H1 (cell line): ENCODE data around the gene FBN1. TPM values are rescaled to one million over a fixed set of nuclear protein-coding genes. Genes with fewer than 3 reads are reported as not detected.

Experiments
- BCL11A ChIP-seq, 2 experiments: IDR thresholded peaks; one replicate each; pipeline ENCODE4 v1.6.1; 2011; ENCODE audit warnings: low read depth in 2 of 2, low read length in 2 of 2, mild to moderate bottlenecking in 2 of 2
- polyA plus RNA-seq, 7 experiments: library from polyadenylated mRNA; depleted of rRNA in 3 of 7; stranded (reverse) in 5 of 7; unstranded in 2 of 7; fragments of >200 nt in 5 of 7; fragments of 200-250 nt in 2 of 7; gene quantifications; 1 replicate in 5 of 7; 2 replicates in 1 of 7; 4 replicates in 1 of 7; pipeline versions ENCODE4 v1.2.1 to v1.2.3, GENCODE V29; 2011 to 2013; ENCODE audit warnings: missing spikeins in 2 of 7, mixed read lengths in 2 of 7
- total RNA-seq: library from RNA; stranded (reverse); fragmentation: NEBNext Ultra II Directional; extraction: Animal tissue kit (Norgen Biotek cat#: 25700); gene quantifications from 2 replicates; pipeline ENCODE4 v1.2.1, GENCODE V29; 2021
- TF ChIP-seq, protein P1 (sequence below): fragments of 300-600 bp; sonication (generic); IDR thresholded peaks from 2 replicates; pipeline ENCODE4 v1.7.1; 2012; ENCODE audit warnings: low read length, moderate library complexity, mild to moderate bottlenecking, inconsistent platforms; ENCODE audit not compliant: insufficient replicate concordance
- TF ChIP-seq, protein P2 (sequence below), 3 experiments: IDR thresholded peaks; 1 replicate in 2 of 3; 2 replicates in 1 of 3; pipeline versions ENCODE4 v1.5.1 to v1.6.1; 2011; ENCODE audit warnings: low read length in 3 of 3, mild to moderate bottlenecking in 3 of 3, inconsistent platforms in 2 of 3, low read depth in 1 of 3, moderate library complexity in 1 of 3; ENCODE audit not compliant: insufficient read depth in 1 of 3; ENCODE audit errors: control extremely low read depth in 1 of 3

FBN1 gene
- total and polyA plus RNA-seq, 2 of the 8 experiments (the other 6 are each of a cell fraction or from before 2014, with no cell fraction given), result 3.0 to 4.0 TPM

DNA sequence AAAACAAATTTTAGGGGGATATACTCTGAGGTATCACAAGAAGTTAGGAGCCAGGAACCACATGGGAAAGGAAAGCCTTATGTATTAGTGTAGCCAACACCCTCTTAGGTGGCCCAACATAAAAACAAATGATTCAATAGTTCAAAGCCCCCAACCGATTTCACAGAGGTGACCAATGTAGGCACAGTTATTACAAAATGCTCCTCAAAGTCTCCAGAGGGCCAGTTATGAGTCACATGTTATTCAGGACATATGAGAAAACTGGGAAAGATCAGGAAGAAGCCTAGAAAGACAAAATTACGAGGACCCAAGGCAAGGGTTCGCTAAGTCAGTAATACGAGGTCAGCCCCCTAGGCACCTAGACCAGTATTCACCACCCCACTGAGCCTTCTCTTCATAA, 29.9 kb upstream of the FBN1 start (continued):
- TF ChIP-seq, protein P1, sequence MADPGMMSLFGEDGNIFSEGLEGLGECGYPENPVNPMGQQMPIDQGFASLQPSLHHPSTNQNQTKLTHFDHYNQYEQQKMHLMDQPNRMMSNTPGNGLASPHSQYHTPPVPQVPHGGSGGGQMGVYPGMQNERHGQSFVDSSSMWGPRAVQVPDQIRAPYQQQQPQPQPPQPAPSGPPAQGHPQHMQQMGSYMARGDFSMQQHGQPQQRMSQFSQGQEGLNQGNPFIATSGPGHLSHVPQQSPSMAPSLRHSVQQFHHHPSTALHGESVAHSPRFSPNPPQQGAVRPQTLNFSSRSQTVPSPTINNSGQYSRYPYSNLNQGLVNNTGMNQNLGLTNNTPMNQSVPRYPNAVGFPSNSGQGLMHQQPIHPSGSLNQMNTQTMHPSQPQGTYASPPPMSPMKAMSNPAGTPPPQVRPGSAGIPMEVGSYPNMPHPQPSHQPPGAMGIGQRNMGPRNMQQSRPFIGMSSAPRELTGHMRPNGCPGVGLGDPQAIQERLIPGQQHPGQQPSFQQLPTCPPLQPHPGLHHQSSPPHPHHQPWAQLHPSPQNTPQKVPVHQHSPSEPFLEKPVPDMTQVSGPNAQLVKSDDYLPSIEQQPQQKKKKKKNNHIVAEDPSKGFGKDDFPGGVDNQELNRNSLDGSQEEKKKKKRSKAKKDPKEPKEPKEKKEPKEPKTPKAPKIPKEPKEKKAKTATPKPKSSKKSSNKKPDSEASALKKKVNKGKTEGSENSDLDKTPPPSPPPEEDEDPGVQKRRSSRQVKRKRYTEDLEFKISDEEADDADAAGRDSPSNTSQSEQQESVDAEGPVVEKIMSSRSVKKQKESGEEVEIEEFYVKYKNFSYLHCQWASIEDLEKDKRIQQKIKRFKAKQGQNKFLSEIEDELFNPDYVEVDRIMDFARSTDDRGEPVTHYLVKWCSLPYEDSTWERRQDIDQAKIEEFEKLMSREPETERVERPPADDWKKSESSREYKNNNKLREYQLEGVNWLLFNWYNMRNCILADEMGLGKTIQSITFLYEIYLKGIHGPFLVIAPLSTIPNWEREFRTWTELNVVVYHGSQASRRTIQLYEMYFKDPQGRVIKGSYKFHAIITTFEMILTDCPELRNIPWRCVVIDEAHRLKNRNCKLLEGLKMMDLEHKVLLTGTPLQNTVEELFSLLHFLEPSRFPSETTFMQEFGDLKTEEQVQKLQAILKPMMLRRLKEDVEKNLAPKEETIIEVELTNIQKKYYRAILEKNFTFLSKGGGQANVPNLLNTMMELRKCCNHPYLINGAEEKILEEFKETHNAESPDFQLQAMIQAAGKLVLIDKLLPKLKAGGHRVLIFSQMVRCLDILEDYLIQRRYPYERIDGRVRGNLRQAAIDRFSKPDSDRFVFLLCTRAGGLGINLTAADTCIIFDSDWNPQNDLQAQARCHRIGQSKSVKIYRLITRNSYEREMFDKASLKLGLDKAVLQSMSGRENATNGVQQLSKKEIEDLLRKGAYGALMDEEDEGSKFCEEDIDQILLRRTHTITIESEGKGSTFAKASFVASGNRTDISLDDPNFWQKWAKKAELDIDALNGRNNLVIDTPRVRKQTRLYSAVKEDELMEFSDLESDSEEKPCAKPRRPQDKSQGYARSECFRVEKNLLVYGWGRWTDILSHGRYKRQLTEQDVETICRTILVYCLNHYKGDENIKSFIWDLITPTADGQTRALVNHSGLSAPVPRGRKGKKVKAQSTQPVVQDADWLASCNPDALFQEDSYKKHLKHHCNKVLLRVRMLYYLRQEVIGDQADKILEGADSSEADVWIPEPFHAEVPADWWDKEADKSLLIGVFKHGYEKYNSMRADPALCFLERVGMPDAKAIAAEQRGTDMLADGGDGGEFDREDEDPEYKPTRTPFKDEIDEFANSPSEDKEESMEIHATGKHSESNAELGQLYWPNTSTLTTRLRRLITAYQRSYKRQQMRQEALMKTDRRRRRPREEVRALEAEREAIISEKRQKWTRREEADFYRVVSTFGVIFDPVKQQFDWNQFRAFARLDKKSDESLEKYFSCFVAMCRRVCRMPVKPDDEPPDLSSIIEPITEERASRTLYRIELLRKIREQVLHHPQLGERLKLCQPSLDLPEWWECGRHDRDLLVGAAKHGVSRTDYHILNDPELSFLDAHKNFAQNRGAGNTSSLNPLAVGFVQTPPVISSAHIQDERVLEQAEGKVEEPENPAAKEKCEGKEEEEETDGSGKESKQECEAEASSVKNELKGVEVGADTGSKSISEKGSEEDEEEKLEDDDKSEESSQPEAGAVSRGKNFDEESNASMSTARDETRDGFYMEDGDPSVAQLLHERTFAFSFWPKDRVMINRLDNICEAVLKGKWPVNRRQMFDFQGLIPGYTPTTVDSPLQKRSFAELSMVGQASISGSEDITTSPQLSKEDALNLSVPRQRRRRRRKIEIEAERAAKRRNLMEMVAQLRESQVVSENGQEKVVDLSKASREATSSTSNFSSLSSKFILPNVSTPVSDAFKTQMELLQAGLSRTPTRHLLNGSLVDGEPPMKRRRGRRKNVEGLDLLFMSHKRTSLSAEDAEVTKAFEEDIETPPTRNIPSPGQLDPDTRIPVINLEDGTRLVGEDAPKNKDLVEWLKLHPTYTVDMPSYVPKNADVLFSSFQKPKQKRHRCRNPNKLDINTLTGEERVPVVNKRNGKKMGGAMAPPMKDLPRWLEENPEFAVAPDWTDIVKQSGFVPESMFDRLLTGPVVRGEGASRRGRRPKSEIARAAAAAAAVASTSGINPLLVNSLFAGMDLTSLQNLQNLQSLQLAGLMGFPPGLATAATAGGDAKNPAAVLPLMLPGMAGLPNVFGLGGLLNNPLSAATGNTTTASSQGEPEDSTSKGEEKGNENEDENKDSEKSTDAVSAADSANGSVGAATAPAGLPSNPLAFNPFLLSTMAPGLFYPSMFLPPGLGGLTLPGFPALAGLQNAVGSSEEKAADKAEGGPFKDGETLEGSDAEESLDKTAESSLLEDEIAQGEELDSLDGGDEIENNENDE, result no peak
- TF ChIP-seq, protein P2, sequence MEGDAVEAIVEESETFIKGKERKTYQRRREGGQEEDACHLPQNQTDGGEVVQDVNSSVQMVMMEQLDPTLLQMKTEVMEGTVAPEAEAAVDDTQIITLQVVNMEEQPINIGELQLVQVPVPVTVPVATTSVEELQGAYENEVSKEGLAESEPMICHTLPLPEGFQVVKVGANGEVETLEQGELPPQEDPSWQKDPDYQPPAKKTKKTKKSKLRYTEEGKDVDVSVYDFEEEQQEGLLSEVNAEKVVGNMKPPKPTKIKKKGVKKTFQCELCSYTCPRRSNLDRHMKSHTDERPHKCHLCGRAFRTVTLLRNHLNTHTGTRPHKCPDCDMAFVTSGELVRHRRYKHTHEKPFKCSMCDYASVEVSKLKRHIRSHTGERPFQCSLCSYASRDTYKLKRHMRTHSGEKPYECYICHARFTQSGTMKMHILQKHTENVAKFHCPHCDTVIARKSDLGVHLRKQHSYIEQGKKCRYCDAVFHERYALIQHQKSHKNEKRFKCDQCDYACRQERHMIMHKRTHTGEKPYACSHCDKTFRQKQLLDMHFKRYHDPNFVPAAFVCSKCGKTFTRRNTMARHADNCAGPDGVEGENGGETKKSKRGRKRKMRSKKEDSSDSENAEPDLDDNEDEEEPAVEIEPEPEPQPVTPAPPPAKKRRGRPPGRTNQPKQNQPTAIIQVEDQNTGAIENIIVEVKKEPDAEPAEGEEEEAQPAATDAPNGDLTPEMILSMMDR (IDR thresholded peaks at IDR 0.05; ENCODE audit: control extremely low read depth in 1 of 3, insufficient read depth in 1 of 3, low read depth in 1 of 3, low read length in 3 of 3), result no peak
- no peak for TF ChIP-seq BCL11A (IDR thresholded peaks at IDR 0.05; ENCODE audit: low read depth in 2 of 2, low read length in 2 of 2)
